ENCODE measurements around the gene TMEM18.

The TMEM18 gene

DNA sequence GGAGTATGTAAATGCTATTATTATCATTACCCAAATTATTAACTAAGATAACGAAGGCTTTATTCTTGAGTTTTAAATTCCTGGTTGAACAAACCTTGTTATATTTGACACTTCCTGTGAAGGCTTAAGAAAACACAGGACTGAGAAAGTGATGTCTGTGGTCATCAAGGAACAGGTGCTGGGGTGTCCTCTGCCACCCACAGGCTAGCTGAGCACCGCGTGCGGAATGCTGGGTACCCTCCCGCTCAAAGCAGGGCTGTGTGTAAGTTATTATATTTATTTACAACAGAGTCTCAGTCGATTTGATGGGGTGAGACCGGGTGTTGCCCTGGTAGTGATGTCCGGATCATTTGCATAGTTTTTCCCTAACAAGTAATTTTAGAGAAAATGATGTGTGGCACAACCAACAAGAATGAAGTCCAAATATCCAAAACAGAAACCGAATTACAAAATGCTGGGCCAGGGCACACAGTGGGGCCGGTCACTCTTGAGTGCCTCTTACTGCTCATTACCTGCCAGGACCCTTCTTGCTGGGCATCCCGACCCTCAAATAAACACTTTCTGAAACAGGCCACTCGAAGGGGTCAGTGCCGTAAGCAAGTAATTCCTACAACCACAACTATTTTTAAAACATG lies 49.2 kb downstream of the TMEM18 start:
- ChIA-PET CTCF (no interaction called here), POLR2A (no interaction called here)
- no peak overlapping the region for H3K4me3 ChIP-seq (ENCODE audit: low read depth, low read length)
- DNase-seq (ENCODE audit: low read depth, low spot score), result no peak
- TF ChIP-seq, protein P1, sequence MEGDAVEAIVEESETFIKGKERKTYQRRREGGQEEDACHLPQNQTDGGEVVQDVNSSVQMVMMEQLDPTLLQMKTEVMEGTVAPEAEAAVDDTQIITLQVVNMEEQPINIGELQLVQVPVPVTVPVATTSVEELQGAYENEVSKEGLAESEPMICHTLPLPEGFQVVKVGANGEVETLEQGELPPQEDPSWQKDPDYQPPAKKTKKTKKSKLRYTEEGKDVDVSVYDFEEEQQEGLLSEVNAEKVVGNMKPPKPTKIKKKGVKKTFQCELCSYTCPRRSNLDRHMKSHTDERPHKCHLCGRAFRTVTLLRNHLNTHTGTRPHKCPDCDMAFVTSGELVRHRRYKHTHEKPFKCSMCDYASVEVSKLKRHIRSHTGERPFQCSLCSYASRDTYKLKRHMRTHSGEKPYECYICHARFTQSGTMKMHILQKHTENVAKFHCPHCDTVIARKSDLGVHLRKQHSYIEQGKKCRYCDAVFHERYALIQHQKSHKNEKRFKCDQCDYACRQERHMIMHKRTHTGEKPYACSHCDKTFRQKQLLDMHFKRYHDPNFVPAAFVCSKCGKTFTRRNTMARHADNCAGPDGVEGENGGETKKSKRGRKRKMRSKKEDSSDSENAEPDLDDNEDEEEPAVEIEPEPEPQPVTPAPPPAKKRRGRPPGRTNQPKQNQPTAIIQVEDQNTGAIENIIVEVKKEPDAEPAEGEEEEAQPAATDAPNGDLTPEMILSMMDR (IDR thresholded peaks at IDR 0.05; ENCODE audit: insufficient read depth, low read length, missing control alignments), result no peak

DNA sequence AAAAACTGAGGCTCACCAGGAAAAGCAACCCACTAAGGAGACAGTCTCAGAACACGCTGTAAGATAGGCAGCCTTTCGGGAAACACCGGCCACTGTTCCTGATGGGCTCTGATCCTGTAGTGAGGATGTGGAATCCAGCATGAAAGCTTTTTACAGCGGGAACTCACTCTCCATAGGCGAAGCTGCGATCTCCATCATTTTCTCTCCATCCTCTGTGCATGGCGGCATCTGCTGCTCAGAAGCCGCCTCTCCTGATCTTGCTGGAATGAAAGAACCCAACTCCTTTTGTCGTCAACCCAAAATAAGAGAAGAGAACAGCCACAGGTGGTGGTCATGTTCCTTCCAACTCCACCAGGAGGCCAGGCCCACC lies 49.9 kb downstream of the TMEM18 start:
- POLR2A ChIA-PET, result no interaction called here
- CTCF ChIA-PET, result no interaction called here
- no peak overlapping the region for H3K4me3 ChIP-seq (ENCODE audit: low read depth, low read length)
- TF ChIP-seq, protein P1 (IDR thresholded peaks at IDR 0.05; ENCODE audit: insufficient read depth, low read length, missing control alignments), result no peak
- no peak for DNase-seq (ENCODE audit: low read depth, low spot score)

DNA sequence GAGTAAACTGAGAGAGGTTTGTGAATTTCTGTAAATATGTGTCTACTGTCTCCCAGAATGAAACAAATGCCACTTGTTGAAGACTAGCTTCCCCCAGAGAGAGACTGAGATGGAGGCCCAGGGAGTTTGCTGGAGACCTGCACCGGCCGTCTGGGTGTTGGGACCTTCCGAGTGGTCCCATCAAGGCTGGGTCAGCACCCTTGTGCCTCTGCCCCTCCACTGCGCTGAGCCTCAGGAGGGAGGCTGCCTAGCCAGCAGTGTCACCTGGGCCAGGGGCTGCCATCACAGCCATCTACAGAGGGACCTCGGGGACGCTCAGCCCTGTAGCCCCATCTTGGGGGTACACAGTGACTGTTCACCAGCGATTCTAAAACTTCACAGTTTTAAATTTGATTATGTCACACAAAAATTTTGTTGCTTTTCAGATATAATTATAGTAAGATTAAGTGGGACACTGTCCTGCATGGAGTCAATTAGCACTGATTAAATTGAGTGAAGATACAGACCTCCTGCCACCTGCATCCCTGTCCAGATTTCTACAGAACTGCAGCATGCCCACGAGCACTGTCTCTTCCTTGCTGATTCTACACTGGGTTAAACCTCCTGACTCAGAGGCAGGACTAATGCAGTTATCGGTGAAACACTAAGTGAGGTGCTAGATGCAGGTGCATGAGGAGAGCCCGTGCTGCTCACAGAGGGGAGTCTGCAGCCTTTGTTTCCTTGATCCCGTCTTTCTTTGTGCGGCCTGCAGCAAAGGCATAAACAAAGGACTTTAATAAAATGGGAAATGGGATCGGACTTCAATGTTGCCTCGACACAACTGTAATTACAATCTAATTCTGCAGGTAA lies 50.5 kb downstream of the TMEM18 start:
- TF ChIP-seq, protein P1 (IDR thresholded peaks at IDR 0.05; ENCODE audit: insufficient read depth, low read length, missing control alignments), result no peak
- DNase-seq (ENCODE audit: low read depth, low spot score), result no peak
- no peak overlapping the region for H3K4me3 ChIP-seq (ENCODE audit: low read depth, low read length)
- ChIA-PET CTCF (no interaction called here), POLR2A (no interaction called here)

GRCh38 chr2:625415-626333 lies 51.5 kb downstream of the TMEM18 start:
- no peak for DNase-seq (ENCODE audit: low read depth, low spot score)
- POLR2A ChIA-PET, result no interaction called here
- CTCF ChIA-PET, result no interaction called here
- TF ChIP-seq, protein P1 (IDR thresholded peaks at IDR 0.05; ENCODE audit: insufficient read depth, low read length, missing control alignments), result no peak
- H3K4me3 ChIP-seq (ENCODE audit: low read depth, low read length), result no peak overlapping the region

DNA sequence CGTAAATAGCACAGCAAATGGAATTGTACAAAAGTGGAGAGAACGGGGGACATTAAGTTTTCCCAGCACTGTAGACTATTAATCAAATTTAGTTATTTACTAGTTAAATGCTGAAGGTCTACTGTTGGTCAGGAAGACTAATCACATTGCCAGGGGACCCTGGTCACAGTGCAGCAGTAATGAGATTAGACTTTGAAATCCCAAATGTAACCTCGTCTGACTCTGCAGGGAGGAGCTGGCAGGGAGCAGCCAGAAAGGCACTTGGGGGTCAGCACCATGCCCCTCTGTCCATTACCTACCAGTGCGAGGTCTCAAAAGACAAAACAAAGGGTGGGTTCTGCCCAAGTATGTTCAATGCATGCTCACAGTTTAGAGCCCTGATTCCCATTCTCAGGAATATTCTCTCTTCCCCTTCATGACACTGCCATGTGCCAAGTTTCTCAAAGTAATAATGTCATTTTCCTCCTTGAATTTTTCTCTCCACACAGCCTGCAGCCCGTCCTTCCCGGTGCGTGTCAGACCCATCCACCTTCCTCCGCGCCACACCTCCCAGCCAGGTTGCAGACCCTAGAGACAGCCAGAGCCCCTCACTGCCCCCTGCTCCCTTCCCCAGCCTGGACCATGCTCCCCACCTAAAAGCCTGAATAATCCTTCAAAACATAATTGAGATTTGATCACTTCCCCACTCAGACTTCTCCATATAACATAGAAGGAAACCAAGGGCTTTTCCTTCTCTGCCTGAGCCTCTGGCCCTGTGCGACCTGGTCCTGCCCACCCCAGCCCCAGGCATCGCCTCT lies 52.5 kb downstream of the TMEM18 start:
- H3K4me3 ChIP-seq (ENCODE audit: low read depth, low read length), result no peak overlapping the region
- ChIA-PET POLR2A (no interaction called here), CTCF (no interaction called here)
- TF ChIP-seq, protein P1 (IDR thresholded peaks at IDR 0.05; ENCODE audit: insufficient read depth, low read length, missing control alignments), result no peak
- DNase-seq (ENCODE audit: low read depth, low spot score), result no peak

Data from AG04449 (cell line).